ENCODE data around the gene DYRK3. TPM values are rescaled to one million over a fixed set of nuclear protein-coding genes. Genes with fewer than 3 reads are reported as not detected.

Gene DYRK3
- total RNA-seq, 1 experiment from 2014 or later, result 15.5 TPM

Other genes with a start within 250 kb of the DYRK3 start
- 1.6 and 2.5 TPM in 2 replicates for gene IKBKE, start 165.1 kb upstream of the DYRK3 start, total RNA-seq (2014; rRNA removed; shearing (Covaris generic))
- gene RASSF5, start 128.0 kb upstream of the DYRK3 start, total RNA-seq (2014; rRNA removed; shearing (Covaris generic)), result 0.06 and 0.17 TPM in 2 replicates
- gene EIF2D, start 23.1 kb upstream of the DYRK3 start, total RNA-seq (2014; rRNA removed; shearing (Covaris generic)), result 101 and 114 TPM in 2 replicates
- 32.1 and 34.3 TPM in 2 replicates for gene MAPKAPK2, start 49.4 kb downstream of the DYRK3 start, total RNA-seq (2014; rRNA removed; shearing (Covaris generic))
- not detected in 2 replicates for gene IL19, start 135.2 kb downstream of the DYRK3 start, total RNA-seq (2014; rRNA removed; shearing (Covaris generic))
- gene IL10, start 137.0 kb downstream of the DYRK3 start, total RNA-seq (2014; rRNA removed; shearing (Covaris generic)), result not detected in 2 replicates
- gene IL20, start 230.1 kb downstream of the DYRK3 start, total RNA-seq (2014; rRNA removed; shearing (Covaris generic)), result not detected in 2 replicates